Heart right ventricle (tissue), 16 donors: ENCODE measurements around the gene C1orf87. TPM values are rescaled to one million over a fixed set of nuclear protein-coding genes. Genes with fewer than 3 reads are reported as not detected.

Experiments used
- ATAC-seq, 8 donors: fragments of 200-7000 bp; cut with Tn5 transposase; one replicate each; pipeline ENCODE4 v1.9.1; 2020; ENCODE audit warnings: mild to moderate bottlenecking in 8 of 8, moderate library complexity in 8 of 8, moderate number of reproducible peaks in 1 of 8
- DNase-seq, 2 donors: peaks; one replicate each; pipeline ENCODE4 v3.0.0-alpha.2; 2020
- H3K27ac ChIP-seq, 10 donors: fragments of 200-600 bp; sonication (generic) in 2 of 10; one replicate each; pipeline versions ENCODE4 v1.5.0 to v1.8.0; 2020 to 2022; ENCODE audit warnings: mild to moderate bottlenecking in 3 of 10
- H3K27me3 ChIP-seq, 7 donors: fragments of 200-600 bp; one replicate each; pipeline ENCODE4 v1.8.0; 2021 to 2022; ENCODE audit warnings: mild to moderate bottlenecking in 2 of 7
- H3K36me3 ChIP-seq, 9 donors: fragments of 200-600 bp; sonication (generic) in 1 of 9; one replicate each; pipeline versions ENCODE4 v1.5.0 to v1.8.0; 2020 to 2022; ENCODE audit warnings: mild to moderate bottlenecking in 2 of 9
- H3K4me1 ChIP-seq, 9 donors: fragments of 200-600 bp; sonication (generic) in 1 of 9; one replicate each; pipeline versions ENCODE4 v1.5.0 to v1.8.0; 2020 to 2022; ENCODE audit warnings: mild to moderate bottlenecking in 4 of 9
- H3K4me3 ChIP-seq, 10 donors: fragments of 200-600 bp; sonication (generic) in 2 of 10; one replicate each; pipeline versions ENCODE4 v1.5.0 to v1.8.0; 2020 to 2022; ENCODE audit warnings: mild to moderate bottlenecking in 7 of 10, moderate library complexity in 2 of 10
- H3K9me3 ChIP-seq, 11 donors: fragments of 200-600 bp in 10 of 11; sonication (generic) in 2 of 11; one replicate each; pipeline versions ENCODE4 v1.5.0 to v1.8.0; 2013 to 2022; ENCODE audit warnings: mild to moderate bottlenecking in 2 of 11, control low read depth in 1 of 11, moderate library complexity in 1 of 11
- CTCF ChIP-seq, 9 donors: fragments of 200-600 bp; sonication (generic) in 2 of 9; IDR thresholded peaks; one replicate each; pipeline versions ENCODE4 v1.5.0 to v1.8.0; 2021 to 2022; ENCODE audit warnings: antibody characterized with exemption in 9 of 9, mild to moderate bottlenecking in 5 of 9, moderate library complexity in 1 of 9
- WGBS, 2 donors: extraction: QIAGEN DNeasy Blood & Tissue Kit; methylation state at CpG; one replicate each; pipeline ENCODE4 v1.1.7; 2013; ENCODE audit warnings: inconsistent platforms in 1 of 2; 5-methylcytosine and 5-hydroxymethylcytosine counted together
- intact Hi-C, 10 donors: fragments of 100-400 bp; cut with DNase I; formaldehyde crosslinking; loops; one replicate each; pipeline versions ENCODE4 v1.11.1 to v1.14.2; 2022
- polyA plus RNA-seq, 2 donors: library from polyadenylated mRNA; stranded (reverse); fragments of 200-250 nt; gene quantifications; one replicate each; pipeline ENCODE4 v1.2.3, GENCODE V29; 2013
- total RNA-seq, 10 donors: library from RNA; stranded (reverse); fragmentation: NEBNext Ultra II Directional in 3 of 10; extraction: Animal tissue kit (Norgen Biotek cat#: 25700) in 3 of 10; gene quantifications; one replicate each; pipeline versions ENCODE4 v1.2.1 to v1.2.4, GENCODE V29; 2021 to 2023
- donor health status: Arrhythmogenic right ventricular cardiomyopathy.
- donor health status: ischemic (EF 13 %, LVEDD 7.1; RV severe dilation, severe dysfunction).
- donor health status: healthy with polysubstance abuse.
- donor health status: DM: no; HTN: yes; CAD: no.
- donor health status: DM: no; HTN: no; CAD: no.
- donor health status: ischemic (EF 25% LVEDD 6.9; RV normal size, moderate dysfunction).
- donor health status: ischemic (EF 25% LVEDD 5.7; RV mildly dilated, moderate dysfunction).
- donor health status: healthy.
- donor health status: DM: yes; HTN: yes; CAD: no.
- donor health status: Ischemic cardiomyopathy.
- donor health status: ischemic (EF 35%, LVEDD 5.7; RV mildly dilated, moderate dysfunction).
- donor health status: nonischemic (EF 11% LVEDD 7.7; RV severe dilation, severe dysfunction).
- donor health status: DM: yes; HTN: yes; CAD: no.
- donor health status: PGD.
- donor health status: ischemic (EF 29% LVEDD 5.4; RV normal size, mild dysfunction).
- donor health status: nonischemic (EF 23%, LVEDD 6.1; RV moderate dilation, normal function).

C1orf87 gene
- total and polyA plus RNA-seq, 12 donors = not detected

GRCh38 chr1:60052601-60053000 is 21.0 kb downstream of the C1orf87 start:
- no peak for TF ChIP-seq CTCF (IDR thresholded peaks at IDR 0.05)
- H3K36me3 ChIP-seq = no peaks in the 10 kb centered on the region
- H3K4me3 ChIP-seq = no peak overlapping the region
- H3K4me1 ChIP-seq = no peaks in the 10 kb centered on the region
- H3K27me3 ChIP-seq = no peaks in the 10 kb centered on the region
- no peak overlapping the region for H3K27ac ChIP-seq
- peaks cover 0 to 19% (median 4%) of the 10 kb centered on the region in 11 donors for H3K9me3 ChIP-seq
- intact Hi-C loops = no loop called here
- ATAC-seq = no peak
- DNase-seq = no peak
- 49 to 52% methylated on average over 9 of the region's 9 CpGs for WGBS, 2 donors

GRCh38 chr1:60051191-60051590 is 22.4 kb downstream of the C1orf87 start:
- ATAC-seq = no peak
- H3K27ac ChIP-seq = no peak overlapping the region
- no peaks in the 10 kb centered on the region for H3K27me3 ChIP-seq
- no peaks in the 10 kb centered on the region for H3K4me1 ChIP-seq
- intact Hi-C loops = no loop called here
- DNase-seq = no peak
- no peak overlapping the region for H3K4me3 ChIP-seq
- no peak for TF ChIP-seq CTCF (IDR thresholded peaks at IDR 0.05)
- no peaks in the 10 kb centered on the region for H3K36me3 ChIP-seq
- peaks cover 0 to 19% (median 4%) of the 10 kb centered on the region in 11 donors for H3K9me3 ChIP-seq
- 95% methylated on average over 1 of the region's 1 CpG for WGBS, 2 donors

- DNase-seq (no peak), ATAC-seq (no peak)
- Histone ChIP-seq H3K27me3 (no peaks in the 10 kb centered on the region), H3K36me3 (no peaks in the 10 kb centered on the region), H3K4me3 (no peak overlapping the region), H3K27ac (no peak overlapping the region), H3K4me1 (no peaks in the 10 kb centered on the region), H3K9me3 (peaks cover 0 to 19% (median 4%) of the 10 kb centered on the region in 11 donors)
- TF ChIP-seq CTCF (IDR thresholded peaks at IDR 0.05) = no peak
- intact Hi-C loops = no loop called here
Measured at GRCh38 chr1:60049188-60049587, 24.4 kb downstream of the C1orf87 start.

GRCh38 chr1:60044881-60045280 is 28.7 kb downstream of the C1orf87 start:
- TF ChIP-seq CTCF (IDR thresholded peaks at IDR 0.05) = no peak
- peaks cover 0 to 15% (median 4%) of the 10 kb centered on the region in 11 donors for H3K9me3 ChIP-seq
- DNase-seq (no peak), ATAC-seq (no peak)
- intact Hi-C loops = no loop called here
- no peak overlapping the region for H3K4me3 ChIP-seq
- no peaks in the 10 kb centered on the region for H3K4me1 ChIP-seq
- no peaks in the 10 kb centered on the region for H3K36me3 ChIP-seq
- H3K27ac ChIP-seq = no peak overlapping the region
- no peaks in the 10 kb centered on the region for H3K27me3 ChIP-seq

- no peak for TF ChIP-seq CTCF (IDR thresholded peaks at IDR 0.05)
- WGBS, 2 donors = 40 to 44% methylated on average over 2 of the region's 2 CpGs
- no peaks in the 10 kb centered on the region for H3K4me1 ChIP-seq
- no peak overlapping the region for H3K27ac ChIP-seq
- H3K27me3 ChIP-seq = no peaks in the 10 kb centered on the region
- no peak overlapping the region for H3K4me3 ChIP-seq
- H3K9me3 ChIP-seq = no peaks in the 10 kb centered on the region
- intact Hi-C loops = no loop called here
- ATAC-seq = no peak
- no peak for DNase-seq
- H3K36me3 ChIP-seq = no peaks in the 10 kb centered on the region
Measured at GRCh38 chr1:60041783-60042182, 31.8 kb downstream of the C1orf87 start.
